ENCODE measurements around the gene SLC6A4.
"Not testable (repeated sequence)": the region's sequence is repeated elsewhere in the genome, so short reads cannot be mapped to it uniquely, and the experiment has no call there.

SLC6A4 gene

GRCh38 chr17:30165960-30166359, 69.5 kb downstream of the SLC6A4 start:
- DNase-seq = no peak

GRCh38 chr17:30165147-30165546, 70.3 kb downstream of the SLC6A4 start:
- DNase-seq = no peak

GRCh38 chr17:30164531-30164930, 71.0 kb downstream of the SLC6A4 start:
- DNase-seq = no peak

GRCh38 chr17:30161601-30162000, 73.9 kb downstream of the SLC6A4 start:
- no peak for DNase-seq

DNA sequence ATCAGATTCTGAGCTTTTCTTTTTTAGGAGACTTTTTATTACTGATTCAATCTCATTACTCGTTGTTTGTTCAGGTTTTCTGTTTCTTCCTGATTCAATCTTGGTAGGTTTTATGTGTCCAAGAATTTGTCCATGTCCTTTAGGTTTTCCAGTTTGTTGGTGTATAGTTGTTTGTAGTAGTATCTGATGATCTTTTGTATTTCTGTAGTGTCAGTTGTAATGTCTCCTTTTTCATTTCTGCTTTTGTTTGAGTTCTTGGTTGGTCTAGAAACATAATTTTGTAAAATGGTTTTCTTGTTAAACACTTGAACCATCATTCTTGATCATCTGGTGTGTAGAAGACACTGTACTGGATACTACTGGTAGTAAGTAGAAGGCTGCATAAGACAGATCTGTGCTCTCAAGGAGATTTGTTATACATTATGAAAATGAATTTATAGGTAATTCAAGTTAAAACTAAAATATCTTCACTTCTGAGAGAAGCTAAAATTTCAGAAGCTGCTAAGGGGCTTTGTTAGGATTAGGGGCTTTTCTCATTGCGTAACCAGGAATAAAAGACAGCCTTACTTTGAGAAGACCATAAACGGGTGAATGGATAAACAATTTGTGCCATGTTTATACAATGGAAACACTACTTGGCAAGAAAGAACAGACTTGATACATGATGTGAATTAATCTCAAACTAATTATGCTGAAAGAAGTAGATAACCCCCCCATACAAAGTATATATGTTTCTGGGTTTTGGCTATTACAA, 74.9 kb downstream of the SLC6A4 start:
- no peak for DNase-seq

DNA sequence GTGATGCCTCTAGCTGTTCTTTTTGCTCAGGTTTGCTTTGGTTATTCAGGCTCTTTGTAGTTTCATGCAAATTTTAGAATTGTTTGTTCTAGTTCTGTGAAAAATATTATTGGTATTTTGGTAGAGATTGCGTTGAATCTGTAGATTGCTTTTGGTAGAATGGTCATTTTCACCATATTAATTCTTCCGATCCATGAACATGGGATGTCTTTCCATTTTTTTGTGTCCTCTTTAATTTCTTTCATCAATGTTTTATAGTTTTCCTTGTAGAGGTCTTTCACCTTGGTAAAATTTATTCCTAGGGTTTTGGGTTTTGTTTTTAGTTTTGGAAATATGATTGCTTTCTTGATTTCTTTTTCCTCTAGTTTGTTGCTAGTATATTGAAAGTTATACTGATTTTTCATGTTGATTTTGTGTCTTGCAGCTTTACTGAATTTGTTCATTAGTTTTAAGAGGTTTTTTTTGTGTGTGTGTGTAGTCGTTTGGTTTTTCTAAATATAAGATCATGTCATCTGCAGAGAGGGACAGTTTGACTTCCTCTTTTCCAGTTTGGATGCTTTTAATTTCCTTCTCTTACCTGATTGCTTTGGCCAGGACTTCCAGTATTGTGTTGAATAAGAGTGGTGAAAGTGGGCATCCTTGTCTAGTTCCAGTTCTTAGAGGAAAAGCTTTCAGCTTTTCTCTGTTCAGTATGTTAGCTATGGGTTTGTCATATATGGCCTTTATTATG, 76.4 kb downstream of the SLC6A4 start:
- DNase-seq = no peak

GRCh38 chr17:30155389-30155788, 80.1 kb downstream of the SLC6A4 start:
- no peak for DNase-seq

- DNase-seq = no peak
Observed at GRCh38 chr17:30153463-30153862, 82.0 kb downstream of the SLC6A4 start.

DNA sequence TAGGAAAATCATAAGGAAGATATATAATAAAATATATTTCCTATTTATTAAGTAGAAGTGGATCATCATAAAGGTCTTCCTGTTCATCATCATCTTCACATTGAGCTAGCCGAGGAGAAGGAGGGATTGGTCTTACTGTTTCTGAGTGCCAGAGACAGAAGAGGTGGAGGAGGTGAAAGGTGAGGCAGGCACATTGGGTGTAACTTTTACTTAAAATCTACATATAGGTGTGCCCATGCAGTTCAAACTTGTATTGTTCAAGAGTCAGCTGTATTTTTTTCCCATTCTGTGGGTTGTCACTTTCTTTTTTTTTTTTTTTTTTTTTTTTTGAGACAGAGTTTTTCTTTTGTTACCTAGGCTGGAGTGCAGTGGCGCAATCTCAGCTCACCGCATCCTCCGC, 84.0 kb downstream of the SLC6A4 start:
- no peak for DNase-seq

DNA sequence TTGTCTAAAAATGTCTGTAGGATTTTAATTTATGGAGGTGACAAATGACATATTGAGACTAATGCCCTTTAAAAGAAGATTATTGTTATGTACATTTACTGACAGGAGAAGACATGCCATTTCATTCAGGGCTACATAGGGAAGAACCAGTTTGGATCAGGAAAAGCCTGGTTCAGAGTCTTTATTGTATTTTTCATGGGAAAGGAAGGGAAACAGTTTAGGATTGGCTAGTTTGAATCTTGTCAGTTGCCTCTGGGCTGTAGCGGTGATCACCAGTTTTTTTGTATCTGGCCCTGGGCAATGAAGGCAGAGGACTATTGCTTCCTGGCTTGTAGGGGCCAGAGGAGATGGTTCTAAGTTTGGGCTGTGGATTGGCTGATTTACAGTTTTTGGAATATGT, 87.1 kb downstream of the SLC6A4 start:
- no peak for DNase-seq

GRCh38 chr17:30147860-30148259, 87.6 kb downstream of the SLC6A4 start:
- DNase-seq = not testable (repeated sequence)

Measured in GF-D8 (cell line).